ENCODE data around the gene RPL22L1. TPM values are rescaled to one million over a fixed set of nuclear protein-coding genes. Genes with fewer than 3 reads are reported as not detected.

RPL22L1 gene
- total and polyA plus RNA-seq, 7 experiments from 2014 or later = 27.5 to 62.6 (median 43.5) TPM

GRCh38 chr3:170840291-170840859 is 29.6 kb downstream of the RPL22L1 start:
- Mint-ChIP-seq H3K9me3 (peaks cover 0 to 17% (median 5%) of the 10 kb centered on the region in 11 donors), H3K36me3 (peaks cover 0 to 3% (median 0%) of the 10 kb centered on the region in 5 donors), H3K27me3 (peaks cover 7 to 49% (median 24%) of the 10 kb centered on the region in 5 donors), H3K4me3 (no peak overlapping the region), H3K4me1 (no peaks in the 10 kb centered on the region), H3K27ac (no peak overlapping the region)
- ChIA-PET CTCF (no interaction called here), POLR2A (no interaction called here)
- no peaks in the 10 kb centered on the region for H3K27me3 ChIP-seq (ENCODE audit: control insufficient read depth in 2 of 2, insufficient read depth in 2 of 2, low read length in 2 of 2)
- H3K4me1 ChIP-seq (ENCODE audit: control insufficient read depth in 2 of 2, insufficient read depth in 2 of 2, low read length in 2 of 2) = no peaks in the 10 kb centered on the region
- no peak overlapping the region for H3K27ac ChIP-seq (ENCODE audit: low read depth, low read length)
- ATAC-seq (no peak), DNase-seq (no peak)
- intact Hi-C loops (cut with micrococcal nuclease) = no loop called here
- H3K4me3 ChIP-seq (ENCODE audit: low read length) = no peak overlapping the region
- H3K36me3 ChIP-seq (ENCODE audit: control insufficient read depth in 2 of 3, insufficient read depth in 3 of 3, low read length in 3 of 3) = no peaks in the 10 kb centered on the region
- no peaks in the 10 kb centered on the region for H3K9me3 ChIP-seq (ENCODE audit: control insufficient read depth in 2 of 3, low read length in 3 of 3)

DNA sequence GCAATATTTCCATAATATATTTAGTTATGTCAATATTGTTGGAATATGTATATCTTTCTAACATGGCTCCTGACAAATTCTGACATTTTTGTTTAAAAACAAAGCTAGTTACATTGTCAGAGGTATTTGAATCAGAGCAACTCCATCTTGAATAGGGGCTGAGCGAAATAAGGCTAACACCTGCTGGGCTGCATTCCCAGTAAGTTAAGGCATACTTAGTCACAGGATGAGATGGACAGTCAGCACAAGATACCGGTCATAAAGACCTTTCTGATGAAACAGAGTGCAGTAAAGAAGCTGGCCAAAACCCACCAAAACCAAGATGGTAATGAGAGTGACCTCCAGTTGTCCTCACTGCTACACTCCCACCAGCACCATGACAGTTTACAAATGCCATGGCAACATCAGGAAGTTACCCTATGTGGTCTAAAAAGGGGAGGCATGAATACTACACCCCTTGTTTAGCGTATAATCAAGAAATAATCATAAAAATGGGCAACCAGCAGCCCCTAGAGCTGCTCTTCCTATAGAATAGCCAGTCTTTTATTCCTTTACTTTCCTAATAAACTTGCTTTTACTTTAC is 30.4 kb downstream of the RPL22L1 start:
- H3K9me3 Mint-ChIP-seq = peaks cover 0 to 14% (median 5%) of the 10 kb centered on the region in 11 donors
- no peaks in the 10 kb centered on the region for H3K4me1 Mint-ChIP-seq
- no peaks in the 10 kb centered on the region for H3K9me3 ChIP-seq (ENCODE audit: control insufficient read depth in 2 of 3, low read length in 3 of 3)
- no peak overlapping the region for H3K27ac Mint-ChIP-seq
- CTCF ChIA-PET = no interaction called here
- no peaks in the 10 kb centered on the region for H3K4me1 ChIP-seq (ENCODE audit: control insufficient read depth in 2 of 2, insufficient read depth in 2 of 2, low read length in 2 of 2)
- peaks cover 0 to 3% (median 0%) of the 10 kb centered on the region in 5 donors for H3K36me3 Mint-ChIP-seq
- no peaks in the 10 kb centered on the region for H3K27me3 ChIP-seq (ENCODE audit: control insufficient read depth in 2 of 2, insufficient read depth in 2 of 2, low read length in 2 of 2)
- H3K4me3 ChIP-seq (ENCODE audit: low read length) = no peak overlapping the region
- no peak overlapping the region for H3K4me3 Mint-ChIP-seq
- no peak overlapping the region for H3K27ac ChIP-seq (ENCODE audit: low read depth, low read length)
- intact Hi-C loops (cut with micrococcal nuclease) = no loop called here
- DNase-seq = no peak
- H3K27me3 Mint-ChIP-seq = peaks cover 7 to 50% (median 20%) of the 10 kb centered on the region in 5 donors
- no peaks in the 10 kb centered on the region for H3K36me3 ChIP-seq (ENCODE audit: control insufficient read depth in 2 of 3, insufficient read depth in 3 of 3, low read length in 3 of 3)
- ATAC-seq = no peak
- POLR2A ChIA-PET = no interaction called here

GRCh38 chr3:170836491-170836890 is 33.5 kb downstream of the RPL22L1 start:
- Histone ChIP-seq H3K27ac (ENCODE audit: low read depth, low read length) (no peak overlapping the region), H3K9me3 (ENCODE audit: control insufficient read depth in 2 of 3, low read length in 3 of 3) (no peaks in the 10 kb centered on the region), H3K27me3 (ENCODE audit: control insufficient read depth in 2 of 2, insufficient read depth in 2 of 2, low read length in 2 of 2) (no peaks in the 10 kb centered on the region), H3K4me1 (ENCODE audit: control insufficient read depth in 2 of 2, insufficient read depth in 2 of 2, low read length in 2 of 2) (no peaks in the 10 kb centered on the region), H3K36me3 (ENCODE audit: control insufficient read depth in 2 of 3, insufficient read depth in 3 of 3, low read length in 3 of 3) (no peaks in the 10 kb centered on the region), H3K4me3 (ENCODE audit: low read length) (no peak overlapping the region)
- POLR2A ChIA-PET = no interaction called here
- Mint-ChIP-seq H3K36me3 (peaks cover 0 to 3% (median 0%) of the 10 kb centered on the region in 5 donors), H3K27ac (no peak overlapping the region), H3K4me1 (no peaks in the 10 kb centered on the region), H3K27me3 (peaks cover 23 to 44% (median 27%) of the 10 kb centered on the region in 5 donors), H3K4me3 (no peak overlapping the region), H3K9me3 (peaks cover 0 to 6% (median 0%) of the 10 kb centered on the region in 11 donors)
- CTCF ChIA-PET = no interaction called here
- ATAC-seq (no peak), DNase-seq (no peak)
- intact Hi-C loops (cut with micrococcal nuclease) = no loop called here

- no peak overlapping the region for H3K4me3 ChIP-seq (ENCODE audit: low read length)
- Mint-ChIP-seq H3K27ac (no peak overlapping the region), H3K4me1 (peaks cover 0 to 2% (median 0%) of the 10 kb centered on the region in 7 donors), H3K27me3 (peaks cover 24 to 45% (median 31%) of the 10 kb centered on the region in 5 donors), H3K9me3 (peaks cover 0 to 6% (median 0%) of the 10 kb centered on the region in 11 donors), H3K36me3 (peaks cover 0 to 3% (median 0%) of the 10 kb centered on the region in 5 donors), H3K4me3 (no peak overlapping the region)
- ATAC-seq (no peak), DNase-seq (no peak)
- ChIA-PET CTCF (no interaction called here), POLR2A (interaction anchor here (0.6 kb wide), 1 partner anchor 424 kb away, joined by 3 read pairs; no protein-coding TSS in a partner anchor)
- no peaks in the 10 kb centered on the region for H3K27me3 ChIP-seq (ENCODE audit: control insufficient read depth in 2 of 2, insufficient read depth in 2 of 2, low read length in 2 of 2)
- H3K27ac ChIP-seq (ENCODE audit: low read depth, low read length) = no peak overlapping the region
- H3K9me3 ChIP-seq (ENCODE audit: control insufficient read depth in 2 of 3, low read length in 3 of 3) = no peaks in the 10 kb centered on the region
- H3K4me1 ChIP-seq (ENCODE audit: control insufficient read depth in 2 of 2, insufficient read depth in 2 of 2, low read length in 2 of 2) = no peaks in the 10 kb centered on the region
- no peaks in the 10 kb centered on the region for H3K36me3 ChIP-seq (ENCODE audit: control insufficient read depth in 2 of 3, insufficient read depth in 3 of 3, low read length in 3 of 3)
- intact Hi-C loops (cut with micrococcal nuclease) = no loop called here
Observed at GRCh38 chr3:170835336-170835735, 34.7 kb downstream of the RPL22L1 start.

DNA sequence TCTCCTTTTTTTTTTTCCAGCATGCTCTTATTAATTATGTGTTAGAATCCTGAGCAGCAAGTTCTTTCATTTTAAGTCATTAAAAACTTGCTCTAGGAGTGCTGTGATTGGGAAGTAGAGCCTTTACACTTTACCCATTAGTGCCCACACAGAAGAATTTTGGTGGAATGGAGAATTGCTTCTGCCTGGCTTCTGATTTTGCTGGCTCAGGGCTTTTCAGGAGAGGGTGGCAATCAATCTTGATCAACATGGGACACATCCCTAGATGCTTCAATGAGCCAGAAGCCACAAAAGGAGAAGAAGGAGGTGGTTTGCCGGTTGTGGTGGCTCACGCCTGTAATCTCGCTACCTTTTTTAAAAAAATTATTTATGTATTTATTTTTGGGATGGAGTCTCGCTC is 39.4 kb downstream of the RPL22L1 start:
- no peaks in the 10 kb centered on the region for H3K9me3 ChIP-seq (ENCODE audit: control insufficient read depth in 2 of 3, low read length in 3 of 3)
- ATAC-seq (no peak), DNase-seq (no peak)
- Mint-ChIP-seq H3K27ac (no peak overlapping the region), H3K36me3 (no peaks in the 10 kb centered on the region), H3K4me3 (no peak overlapping the region), H3K9me3 (no peaks in the 10 kb centered on the region), H3K27me3 (peaks cover 30 to 52% (median 34%) of the 10 kb centered on the region in 5 donors), H3K4me1 (peaks cover 0 to 11% (median 7%) of the 10 kb centered on the region in 7 donors)
- POLR2A ChIA-PET = no interaction called here
- H3K36me3 ChIP-seq (ENCODE audit: control insufficient read depth in 2 of 3, insufficient read depth in 3 of 3, low read length in 3 of 3) = no peaks in the 10 kb centered on the region
- CTCF ChIA-PET = no interaction called here
- H3K4me3 ChIP-seq (ENCODE audit: low read length) = no peak overlapping the region
- H3K27me3 ChIP-seq (ENCODE audit: control insufficient read depth in 2 of 2, insufficient read depth in 2 of 2, low read length in 2 of 2) = no peaks in the 10 kb centered on the region
- H3K4me1 ChIP-seq (ENCODE audit: control insufficient read depth in 2 of 2, insufficient read depth in 2 of 2, low read length in 2 of 2) = no peaks in the 10 kb centered on the region
- intact Hi-C loops (cut with micrococcal nuclease) = no loop called here
- no peak overlapping the region for H3K27ac ChIP-seq (ENCODE audit: low read depth, low read length)

DNA sequence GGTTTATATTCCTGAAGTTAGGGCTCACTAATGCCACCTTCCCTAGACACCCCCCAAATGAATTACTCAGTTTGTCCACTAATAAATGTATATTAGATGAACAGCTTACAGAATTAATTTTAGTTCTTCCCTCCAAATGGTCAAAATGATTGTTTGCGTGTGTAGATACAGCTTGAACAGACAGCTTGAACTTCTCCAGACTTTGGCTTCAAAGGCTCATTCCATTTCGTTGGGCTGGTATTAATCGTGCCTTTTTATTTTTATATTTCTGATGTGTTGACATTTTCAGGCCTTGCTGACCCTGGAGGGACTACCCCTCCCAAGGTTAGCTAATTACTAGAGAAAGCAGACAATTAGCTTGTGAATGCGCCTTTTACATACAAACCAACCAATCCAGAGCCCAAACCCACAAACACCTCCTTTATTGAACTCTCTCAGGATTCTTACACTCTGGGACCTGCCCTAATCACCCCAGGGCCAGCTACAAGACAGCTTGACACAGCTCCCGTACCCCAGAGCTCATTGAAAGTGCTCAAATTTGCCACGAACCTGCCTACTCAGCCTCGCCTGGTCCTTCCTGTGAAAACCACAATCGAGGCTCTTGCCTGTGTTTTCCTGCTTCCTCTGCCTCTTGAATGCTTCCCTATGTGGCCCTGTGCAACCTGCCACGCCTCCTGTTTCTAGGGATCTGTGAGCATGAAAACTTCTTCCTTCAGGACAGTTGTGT is 40.3 kb downstream of the RPL22L1 start:
- Histone ChIP-seq H3K27ac (ENCODE audit: low read depth, low read length) (no peak overlapping the region), H3K4me3 (ENCODE audit: low read length) (no peak overlapping the region), H3K27me3 (ENCODE audit: control insufficient read depth in 2 of 2, insufficient read depth in 2 of 2, low read length in 2 of 2) (no peaks in the 10 kb centered on the region), H3K36me3 (ENCODE audit: control insufficient read depth in 2 of 3, insufficient read depth in 3 of 3, low read length in 3 of 3) (no peaks in the 10 kb centered on the region), H3K4me1 (ENCODE audit: control insufficient read depth in 2 of 2, insufficient read depth in 2 of 2, low read length in 2 of 2) (no peaks in the 10 kb centered on the region), H3K9me3 (ENCODE audit: control insufficient read depth in 2 of 3, low read length in 3 of 3) (no peaks in the 10 kb centered on the region)
- H3K4me1 Mint-ChIP-seq = peaks cover 0 to 11% (median 7%) of the 10 kb centered on the region in 7 donors
- DNase-seq (no peak), ATAC-seq (no peak)
- peaks cover 28 to 46% (median 31%) of the 10 kb centered on the region in 5 donors for H3K27me3 Mint-ChIP-seq
- H3K4me3 Mint-ChIP-seq = no peak overlapping the region
- H3K9me3 Mint-ChIP-seq = no peaks in the 10 kb centered on the region
- intact Hi-C loops (cut with micrococcal nuclease) = no loop called here
- no peak overlapping the region for H3K27ac Mint-ChIP-seq
- H3K36me3 Mint-ChIP-seq = no peaks in the 10 kb centered on the region
- ChIA-PET CTCF (no interaction called here), POLR2A (interaction anchor here (0.6 kb wide), 1 partner anchor 370 kb away, joined by 3 read pairs; no protein-coding TSS in a partner anchor)
